SHP77 treated with DMSO at 0.1 percent for 48 hours (cell line): ENCODE data around the gene TM2D1.

Experiments
- DNase-seq: peaks from one replicate; lab custom pipeline; 2025; lab: John Stamatoyannopoulos, UW

TM2D1 gene

DNA sequence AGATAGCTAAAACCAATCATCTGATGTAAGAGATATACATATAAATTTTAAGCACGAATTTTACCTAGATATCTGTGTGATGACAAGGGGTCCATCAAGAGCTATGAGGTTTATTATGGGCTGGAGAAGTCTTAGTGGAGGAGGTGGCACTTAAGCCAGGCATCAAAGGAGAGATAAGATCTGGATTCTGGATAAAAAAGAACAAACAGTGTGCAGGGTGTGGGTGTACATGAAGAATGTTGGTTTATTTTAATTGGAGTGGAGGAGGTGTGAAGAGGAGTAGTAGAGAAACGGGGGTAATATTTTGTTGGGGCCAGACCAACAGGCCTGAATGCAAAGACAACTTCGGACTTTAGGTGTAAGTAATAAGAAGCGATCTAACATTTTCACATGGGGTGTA lies 80.6 kb downstream of the TM2D1 start:
- no peak for DNase-seq

GRCh38 chr1:61642475-61643232 lies 82.3 kb downstream of the TM2D1 start:
- DNase-seq, result no peak

GRCh38 chr1:61641578-61642336 lies 83.2 kb downstream of the TM2D1 start:
- peak; percentile 74 for DNase-seq

GRCh38 chr1:61640531-61641530 lies 84.1 kb downstream of the TM2D1 start:
- peak; percentile 91 for DNase-seq

GRCh38 chr1:61639608-61640336 lies 85.2 kb downstream of the TM2D1 start:
- no peak for DNase-seq

- DNase-seq, result peak; percentile 55
Measured at GRCh38 chr1:61638911-61639605, 85.9 kb downstream of the TM2D1 start.

DNA sequence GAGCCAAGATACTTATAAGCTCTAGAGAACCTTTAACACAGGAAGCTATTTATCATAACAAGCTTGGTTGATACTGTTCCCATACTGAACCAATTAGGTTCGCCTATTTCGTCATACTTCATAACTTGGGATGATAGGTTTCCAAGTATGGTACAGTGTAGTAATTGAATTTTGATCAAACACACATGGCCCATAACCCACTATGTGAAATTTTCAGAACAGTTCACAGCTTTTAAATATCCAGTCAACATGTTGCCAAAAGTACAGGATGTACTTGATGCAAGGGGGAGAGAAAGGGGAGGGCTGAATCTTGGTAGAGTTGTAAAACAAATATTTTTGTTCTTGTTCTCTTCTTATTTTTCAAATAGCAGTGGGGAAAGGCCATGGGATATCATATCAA lies 86.6 kb downstream of the TM2D1 start:
- no peak for DNase-seq

GRCh38 chr1:61637470-61637869 lies 87.5 kb downstream of the TM2D1 start:
- no peak for DNase-seq

- DNase-seq, result no peak
Measured at GRCh38 chr1:61636814-61637213, 88.1 kb downstream of the TM2D1 start.

DNA sequence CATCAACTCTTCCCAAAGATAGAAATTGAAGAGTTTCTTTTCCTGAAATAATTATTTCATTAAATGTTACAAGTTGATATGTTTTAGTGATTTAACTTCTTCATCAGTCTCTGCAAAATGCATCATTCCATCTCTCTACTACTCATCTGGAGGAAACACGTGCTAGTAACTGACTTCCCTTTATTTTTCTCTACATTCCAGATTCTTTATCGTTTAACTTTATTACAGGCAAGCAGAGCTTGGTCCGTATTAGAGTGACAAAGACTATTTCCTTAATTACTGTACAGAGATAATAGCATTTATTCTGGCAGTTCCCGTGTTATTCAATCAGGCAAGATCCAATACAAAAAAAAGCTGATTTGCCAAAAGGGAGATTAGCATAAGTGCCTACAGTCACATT lies 88.6 kb downstream of the TM2D1 start:
- DNase-seq, result no peak

DNA sequence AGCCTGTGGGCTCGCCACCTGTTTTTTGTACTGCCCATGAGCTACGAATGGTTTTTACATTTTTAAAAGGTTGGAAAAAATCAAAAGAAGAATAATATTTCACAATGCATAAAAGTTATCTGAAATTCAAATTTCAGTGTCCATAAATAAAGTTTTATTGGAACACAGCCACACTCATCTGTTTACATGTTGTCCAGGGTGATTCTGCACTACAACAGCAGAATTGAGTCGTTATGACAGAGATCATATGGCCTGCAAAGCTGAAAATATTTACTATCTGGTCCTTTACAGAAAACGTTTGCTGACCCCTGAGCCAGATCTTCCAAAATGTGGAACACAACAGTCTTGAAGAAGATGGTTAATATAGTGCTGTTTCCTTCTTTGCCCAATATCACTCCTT lies 89.4 kb downstream of the TM2D1 start:
- DNase-seq, result no peak

- no peak for DNase-seq
Measured at GRCh38 chr1:61631436-61631835, 93.5 kb downstream of the TM2D1 start.
